HG03521 (cell line): Measurements from ENCODE around the gene MAPKBP1.

Experiments used
- ATAC-seq: cut with Tn5 transposase; IDR thresholded peaks from one replicate; pipeline ENCODE4 v1.9.1; 2021; ENCODE audit warnings: mild to moderate bottlenecking, moderate library complexity; ENCODE audit not compliant: unreplicated experiment

Gene MAPKBP1

DNA sequence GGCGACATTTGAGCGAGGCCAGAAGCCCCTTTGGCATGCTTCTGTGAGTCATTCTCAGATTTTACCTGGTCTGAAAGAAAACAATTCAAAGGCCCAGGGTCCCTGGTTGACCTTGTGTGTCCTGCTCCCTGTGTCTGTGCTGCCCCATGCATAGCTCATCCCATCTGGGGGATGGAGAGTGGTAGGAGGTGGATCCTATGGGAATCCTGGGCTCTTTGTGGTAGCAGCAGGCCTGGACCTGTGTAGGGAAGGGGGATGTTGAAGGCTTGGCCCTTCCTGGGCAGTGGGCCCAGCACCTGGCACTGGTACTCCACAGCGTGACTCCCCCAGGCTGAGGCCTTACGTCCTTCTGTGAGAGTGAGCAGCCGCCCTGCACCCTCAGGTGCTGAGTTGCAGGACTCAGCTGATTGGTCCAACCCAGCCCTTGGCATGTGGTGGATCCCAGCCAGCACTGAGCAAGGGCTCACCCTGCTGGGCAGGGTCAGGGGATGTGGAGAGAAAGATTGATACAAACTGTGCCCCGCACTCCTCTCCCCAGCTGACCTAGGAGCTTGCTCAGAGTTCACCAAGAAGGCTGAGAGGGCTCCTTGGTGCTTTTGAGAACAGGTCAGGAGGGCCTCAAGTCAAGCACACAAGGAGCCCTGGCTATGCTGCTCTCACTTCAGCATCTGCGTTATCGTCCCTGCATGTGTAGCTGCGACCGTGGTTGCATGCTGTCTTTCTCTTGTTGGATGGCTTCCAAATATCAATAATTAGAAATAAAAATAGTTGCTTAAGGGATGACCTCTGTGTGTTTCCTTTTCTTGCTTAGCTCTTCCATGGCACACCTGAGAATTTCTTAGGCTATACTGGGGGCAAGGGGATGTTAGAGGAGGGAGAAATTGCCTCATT, 32.3 kb downstream of the MAPKBP1 start:
- no peak for ATAC-seq

- ATAC-seq, result no peak
These were observed 34.8 kb downstream of the MAPKBP1 start for GRCh38 chr15:41809121-41809520.

DNA sequence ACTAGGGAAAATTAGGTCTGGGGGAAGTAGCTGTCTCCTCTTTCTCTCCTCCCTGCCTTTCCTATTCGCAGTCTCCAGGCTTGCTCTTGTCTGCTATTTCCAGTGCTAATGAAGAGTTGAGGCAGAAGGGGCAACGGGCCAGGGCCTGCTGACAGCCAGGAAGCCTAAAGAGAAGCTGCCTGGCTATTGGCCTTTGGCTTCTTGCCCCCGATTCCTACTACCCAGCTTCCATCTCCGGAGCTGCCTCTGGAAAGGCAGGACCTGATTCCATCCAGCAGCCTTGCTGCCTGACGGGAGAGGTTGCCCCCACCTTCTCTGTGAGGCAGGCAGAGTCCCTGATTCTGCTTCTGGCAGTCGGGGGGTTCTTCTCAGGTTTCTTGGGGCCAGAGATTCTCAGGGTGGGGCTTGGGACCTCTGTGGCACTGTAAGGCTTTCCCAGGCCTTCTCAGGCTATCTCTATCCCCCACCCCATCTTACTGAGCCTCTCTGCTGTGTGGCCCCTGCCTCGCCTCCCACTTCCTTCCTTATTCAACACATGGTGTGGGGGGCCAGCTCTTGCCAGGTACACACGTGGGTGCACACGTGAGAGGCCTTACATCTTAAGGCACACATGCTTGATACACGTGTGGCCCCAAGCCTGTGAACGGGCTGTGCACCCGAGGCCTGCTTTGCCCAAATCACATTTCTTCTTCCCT, 35.4 kb downstream of the MAPKBP1 start:
- no peak for ATAC-seq

DNA sequence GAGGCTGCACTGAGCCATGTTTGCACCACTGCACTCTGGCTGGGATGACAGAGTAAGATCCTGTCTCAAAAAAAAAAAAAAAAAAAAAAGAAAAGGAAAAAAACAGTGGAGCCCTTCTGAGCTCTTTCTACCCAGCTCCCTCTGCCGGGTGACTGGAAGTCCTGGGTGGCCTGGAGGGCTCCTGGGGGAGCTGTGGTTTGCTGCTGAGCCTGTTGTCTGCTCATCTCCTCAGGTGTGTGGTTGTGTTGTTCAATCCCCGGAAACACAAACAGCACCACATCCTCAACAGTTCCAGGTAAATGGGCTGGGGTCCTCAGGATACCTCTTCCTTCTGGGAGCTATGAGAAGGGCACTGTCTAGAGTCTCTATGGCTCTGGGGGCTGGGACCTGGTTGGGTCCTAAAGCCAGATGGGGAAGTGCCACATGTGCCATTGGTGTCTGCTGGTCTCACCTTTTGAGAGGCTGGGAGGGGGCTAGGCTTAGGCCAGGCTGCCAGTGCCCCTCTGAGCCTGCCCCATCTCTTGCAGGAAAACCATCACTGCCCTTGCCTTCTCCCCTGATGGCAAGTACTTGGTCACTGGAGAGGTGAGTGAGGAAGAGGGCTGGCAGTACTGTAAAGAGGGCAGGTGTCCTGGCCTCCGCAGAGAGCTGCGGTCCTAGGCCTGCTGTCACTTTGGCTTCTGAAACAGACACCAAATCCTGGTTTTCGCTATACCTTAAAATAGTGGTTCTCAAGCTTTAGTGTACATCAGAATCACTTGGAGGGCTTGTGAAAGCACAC, 36.6 kb downstream of the MAPKBP1 start:
- ATAC-seq, result no peak

GRCh38 chr15:41811432-41812195, 37.3 kb downstream of the MAPKBP1 start:
- no peak for ATAC-seq

DNA sequence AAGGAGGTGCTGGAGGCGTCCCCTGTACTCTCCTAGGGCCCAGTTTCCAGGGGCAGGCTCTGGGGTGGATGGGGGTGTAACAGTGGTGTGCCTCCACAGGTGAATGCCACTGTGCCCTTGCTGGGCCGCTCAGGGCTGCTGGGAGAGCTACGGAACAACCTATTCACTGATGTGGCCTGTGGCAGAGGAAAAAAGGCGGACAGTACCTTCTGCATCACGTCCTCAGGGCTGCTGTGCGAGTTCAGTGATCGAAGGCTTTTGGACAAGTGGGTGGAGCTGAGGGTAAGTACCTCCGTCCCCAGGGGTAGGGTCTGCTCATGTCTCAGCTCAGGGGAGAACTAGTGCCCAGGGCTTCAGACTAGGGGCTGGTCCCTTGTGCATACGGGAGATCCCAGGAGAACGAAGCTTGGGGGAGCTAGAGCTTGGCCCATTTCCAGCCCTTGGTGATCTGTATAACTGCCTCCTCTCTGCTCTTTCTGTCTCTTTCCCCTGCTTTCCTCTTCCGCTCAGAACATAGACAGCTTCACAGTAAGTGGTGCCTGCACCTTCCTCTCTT, 38.6 kb downstream of the MAPKBP1 start:
- no peak for ATAC-seq

DNA sequence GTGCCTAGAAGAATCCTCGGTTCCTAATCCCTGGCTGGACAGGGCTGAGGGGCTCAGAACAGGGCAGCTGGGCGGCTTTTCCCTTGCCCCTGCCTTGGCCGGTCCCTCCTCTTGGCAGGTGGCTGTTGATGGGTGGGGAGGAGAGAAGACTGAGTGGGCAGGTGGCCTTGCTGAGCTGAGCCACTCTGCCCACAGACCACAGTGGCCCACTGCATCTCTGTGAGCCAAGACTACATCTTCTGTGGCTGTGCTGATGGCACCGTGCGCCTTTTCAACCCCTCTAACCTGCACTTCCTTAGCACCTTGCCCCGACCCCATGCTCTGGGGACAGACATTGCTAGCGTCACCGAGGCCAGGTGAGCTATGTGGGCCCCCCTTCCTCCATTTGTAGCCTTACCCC, 39.1 kb downstream of the MAPKBP1 start:
- ATAC-seq, result no peak

GRCh38 chr15:41814534-41814933, 40.2 kb downstream of the MAPKBP1 start:
- ATAC-seq, result no peak

GRCh38 chr15:41816788-41817187, 42.5 kb downstream of the MAPKBP1 start:
- no peak for ATAC-seq

DNA sequence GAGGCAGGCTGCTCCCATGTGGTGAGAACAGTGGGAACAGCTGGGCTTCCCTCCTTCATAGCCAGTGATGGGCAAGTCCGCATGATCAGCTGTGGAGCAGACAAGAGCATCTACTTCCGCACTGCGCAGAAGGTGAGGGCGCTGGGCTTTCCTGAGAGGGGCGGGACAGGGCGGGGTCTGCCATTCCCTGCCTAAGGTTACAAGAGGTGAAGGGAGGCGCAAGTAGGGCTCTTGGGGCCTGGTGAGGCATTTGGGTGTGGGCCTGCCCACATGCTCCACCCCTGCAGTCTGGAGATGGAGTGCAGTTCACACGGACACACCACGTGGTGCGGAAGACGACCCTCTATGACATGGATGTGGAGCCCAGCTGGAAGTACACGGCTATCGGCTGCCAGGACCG, 43.0 kb downstream of the MAPKBP1 start:
- ATAC-seq, result no peak

DNA sequence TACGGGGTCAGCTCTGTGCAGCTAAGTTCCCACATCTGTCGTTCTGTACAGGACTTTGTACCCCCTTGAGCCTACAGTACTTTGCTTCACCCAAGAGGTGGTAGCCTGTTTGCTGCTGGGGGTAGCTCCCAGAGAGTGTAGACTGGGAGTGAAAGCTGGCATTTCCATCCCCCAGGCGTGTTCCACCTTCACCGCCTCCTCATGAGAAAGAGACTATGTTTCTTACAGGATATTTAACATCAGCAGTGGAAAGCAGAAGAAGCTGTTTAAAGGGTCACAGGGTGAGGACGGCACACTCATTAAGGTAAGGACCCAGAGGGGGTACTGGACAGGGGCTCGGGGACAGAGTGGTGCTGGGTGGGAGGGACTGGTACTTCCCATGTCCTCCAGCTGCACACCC, 43.5 kb downstream of the MAPKBP1 start:
- ATAC-seq, result no peak

DNA sequence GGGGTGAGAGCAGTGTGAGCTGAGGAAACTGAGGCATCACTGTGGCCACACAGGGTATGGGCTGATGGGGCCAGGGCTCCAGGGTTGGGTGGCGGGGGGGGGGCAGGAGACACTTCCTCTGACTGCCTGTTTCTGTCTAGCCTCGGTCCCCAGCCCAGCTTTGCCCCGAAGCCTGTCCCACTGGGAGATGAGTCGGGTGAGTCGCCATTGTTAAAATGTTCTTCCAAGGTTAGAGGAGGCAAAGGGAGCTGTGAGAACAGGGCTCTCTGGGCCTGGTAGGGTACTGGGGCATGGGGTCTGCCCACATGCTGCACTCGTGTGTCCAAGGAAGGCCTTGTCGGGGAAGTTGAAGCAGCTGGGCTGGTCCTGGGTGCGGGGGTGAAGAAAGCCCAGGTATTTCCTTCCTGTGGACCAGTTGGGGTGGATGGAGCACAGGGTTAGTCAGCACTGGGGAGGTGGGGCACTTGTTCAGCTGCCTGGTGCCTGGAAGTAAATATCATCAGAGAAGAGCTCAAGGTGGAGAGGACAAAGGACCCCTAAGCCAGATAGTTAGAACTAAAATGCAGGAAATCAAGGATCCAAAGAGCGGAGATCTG, 45.3 kb downstream of the MAPKBP1 start:
- ATAC-seq, result no peak

GRCh38 chr15:41820791-41821423, 46.6 kb downstream of the MAPKBP1 start:
- no peak for ATAC-seq

GRCh38 chr15:41821831-41822230, 47.5 kb downstream of the MAPKBP1 start:
- no peak for ATAC-seq

DNA sequence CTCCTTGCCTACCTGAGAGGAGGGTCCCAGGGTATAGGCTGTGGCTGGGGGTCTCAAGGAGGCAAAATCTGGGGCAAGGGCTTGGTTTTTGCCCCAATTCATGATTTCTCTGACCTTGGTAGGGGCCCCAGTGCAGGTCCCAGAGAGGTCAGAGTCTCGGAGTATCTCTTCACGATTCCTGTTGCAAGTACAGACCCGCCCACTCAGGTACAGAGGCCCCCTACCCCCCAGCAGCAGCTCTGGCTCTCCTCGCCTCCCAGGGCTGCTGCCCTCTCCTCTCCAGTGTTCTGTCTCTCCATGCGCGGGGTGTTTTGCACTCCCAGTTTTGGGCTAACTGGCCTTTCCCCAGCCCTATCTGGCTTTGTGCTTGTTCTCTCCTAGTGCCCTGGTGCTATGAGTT, 48.2 kb downstream of the MAPKBP1 start:
- ATAC-seq, result no peak

- no peak for ATAC-seq
These were observed 48.7 kb downstream of the MAPKBP1 start for GRCh38 chr15:41822957-41823356.

DNA sequence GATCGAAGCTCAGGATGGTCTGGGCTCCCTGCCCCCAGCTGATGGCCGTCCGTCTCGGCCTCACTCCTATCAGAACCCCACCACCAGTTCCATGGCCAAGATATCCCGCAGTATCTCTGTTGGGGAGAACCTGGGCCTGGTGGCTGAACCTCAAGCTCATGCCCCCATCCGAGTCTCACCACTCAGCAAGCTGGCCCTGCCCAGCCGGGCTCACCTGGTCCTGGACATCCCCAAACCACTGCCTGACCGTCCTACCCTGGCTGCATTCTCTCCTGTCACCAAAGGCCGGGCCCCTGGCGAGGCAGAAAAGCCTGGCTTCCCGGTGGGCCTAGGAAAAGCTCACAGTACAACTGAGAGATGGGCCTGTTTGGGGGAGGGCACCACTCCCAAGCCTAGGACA, 49.2 kb downstream of the MAPKBP1 start:
- no peak for ATAC-seq

- ATAC-seq, result no peak
These were observed 49.9 kb downstream of the MAPKBP1 start for GRCh38 chr15:41824062-41824745.

DNA sequence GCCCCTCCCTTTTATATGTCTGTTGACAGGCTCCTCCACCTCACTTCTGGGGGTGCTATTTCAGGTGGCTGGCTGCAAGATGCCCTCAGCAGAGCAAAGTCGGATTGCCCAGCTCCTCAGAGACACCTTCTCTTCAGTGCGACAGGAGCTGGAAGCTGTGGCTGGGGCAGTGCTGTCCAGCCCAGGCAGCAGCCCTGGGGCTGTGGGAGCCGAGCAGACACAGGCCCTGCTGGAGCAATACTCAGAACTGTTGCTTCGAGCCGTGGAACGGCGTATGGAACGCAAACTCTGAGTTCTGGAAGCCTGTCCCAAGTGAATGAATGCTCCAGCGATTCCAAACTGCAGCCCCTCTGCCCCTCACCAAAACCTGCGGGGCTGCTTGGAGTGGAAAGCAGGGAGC, 50.9 kb downstream of the MAPKBP1 start:
- ATAC-seq, result no peak
